ENCODE measurements around the gene PCBP4.

Gene PCBP4

GRCh38 chr3:51954713-51955112 is 12.5 kb downstream of the PCBP4 start:
- DNase-seq, result no peak

- no peak for DNase-seq
These were observed 13.1 kb downstream of the PCBP4 start for GRCh38 chr3:51954105-51954504.

- DNase-seq, result no peak
These were observed 13.8 kb downstream of the PCBP4 start for GRCh38 chr3:51953445-51953844.

GRCh38 chr3:51950899-51951298 is 16.4 kb downstream of the PCBP4 start:
- DNase-seq, result no peak

GRCh38 chr3:51949121-51949520 is 18.1 kb downstream of the PCBP4 start:
- no peak for DNase-seq

- DNase-seq, result no peak
These were observed 19.2 kb downstream of the PCBP4 start for GRCh38 chr3:51948016-51948580.

- DNase-seq, result no peak
These were observed 19.9 kb downstream of the PCBP4 start for GRCh38 chr3:51947215-51947900.

- DNase-seq, result no peak
These were observed 20.5 kb downstream of the PCBP4 start for GRCh38 chr3:51946796-51947195.

GRCh38 chr3:51945926-51946705 is 21.1 kb downstream of the PCBP4 start:
- no peak for DNase-seq

- DNase-seq, result no peak
These were observed 22.0 kb downstream of the PCBP4 start for GRCh38 chr3:51945031-51945840.

- no peak for DNase-seq
These were observed 22.7 kb downstream of the PCBP4 start for GRCh38 chr3:51944451-51945021.

- no peak for DNase-seq
These were observed 23.5 kb downstream of the PCBP4 start for GRCh38 chr3:51943451-51944391.

GRCh38 chr3:51942603-51943450 is 24.4 kb downstream of the PCBP4 start:
- peak; percentile 65 for DNase-seq

- DNase-seq, result peak; percentile 100
These were observed 25.3 kb downstream of the PCBP4 start, which contains the start of the genes PARP3 and RRP9 for GRCh38 chr3:51941798-51942602. Gene PARP3 (plus strand): TSS chr3:51942363. CDS start chr3:51943356, 993 bp downstream. Gene RRP9 (minus strand): TSS chr3:51941904. CDS start chr3:51941867, 37 bp downstream.

- DNase-seq, result no peak
These were observed 25.8 kb downstream of the PCBP4 start for GRCh38 chr3:51941463-51941797.

- no peak for DNase-seq
These were observed 26.4 kb downstream of the PCBP4 start for GRCh38 chr3:51940648-51941462.

- DNase-seq, result no peak
These were observed 28.4 kb downstream of the PCBP4 start for GRCh38 chr3:51938780-51939425.

All from CD4-positive, alpha-beta T cell treated with Interleukin-17A for 4 hours (primary cell).